Mononuclear cell (primary cell): ENCODE measurements around the gene OLFM2. TPM values are rescaled to one million over a fixed set of nuclear protein-coding genes. Genes with fewer than 3 reads are reported as not detected.
A peak's percentile ranks its signal among the peaks of the same experiment; 100 is the strongest.

Experiments used
- H3K27me3 ChIP-seq: 2 replicates; pipeline ENCODE4 v1.6.0; 2011; ENCODE audit warnings: low read length, control low read depth; ENCODE audit not compliant: insufficient read depth
- H3K4me1 ChIP-seq: 2 replicates; pipeline ENCODE4 v1.5.1; 2011; ENCODE audit warnings: mild to moderate bottlenecking, low read length, control low read depth; ENCODE audit not compliant: insufficient read depth
- H3K4me3 ChIP-seq: 2 replicates; pipeline ENCODE4 v1.5.1; 2011; ENCODE audit warnings: mild to moderate bottlenecking, low read length, moderate library complexity
- H3K9me3 ChIP-seq: 2 replicates; pipeline ENCODE4 v1.5.1; 2011; ENCODE audit warnings: low read depth, mild to moderate bottlenecking, control low read depth, low read length
- total RNA-seq: library from RNA; depleted of rRNA; stranded (reverse); fragments of >200 nt; gene quantifications from one replicate; pipeline ENCODE4 v1.2.3, GENCODE V29; 2012

The OLFM2 gene
- total RNA-seq, 1 donor, result 1.3 TPM

- no peaks in the 10 kb centered on the region for H3K9me3 ChIP-seq
- H3K4me3 ChIP-seq, result peak overlapping the region; percentile 35
- H3K4me1 ChIP-seq, result peaks cover 21% of the 10 kb centered on the region
- no peaks in the 10 kb centered on the region for H3K27me3 ChIP-seq
These were observed 116.8 kb downstream of the OLFM2 start for GRCh38 chr19:9819596-9819909.

GRCh38 chr19:9818734-9819595, 117.3 kb downstream of the OLFM2 start, which contains the start of gene FBXL12:
Gene FBXL12, minus strand, starts transcription at chr19:9819079. Its CDS starts 266 bp downstream, at chr19:9818813.
- Histone ChIP-seq H3K4me3 (peak within 1 kb of the TSS; percentile 97), H3K9me3 (no peaks in the 10 kb centered on the region), H3K4me1 (peaks cover 21% of the 10 kb centered on the region), H3K27me3 (no peaks in the 10 kb centered on the region)

GRCh38 chr19:9818175-9818733, 118.1 kb downstream of the OLFM2 start:
- H3K4me1 ChIP-seq, result peaks cover 21% of the 10 kb centered on the region
- no peaks in the 10 kb centered on the region for H3K9me3 ChIP-seq
- peak overlapping the region; percentile 97 for H3K4me3 ChIP-seq
- no peaks in the 10 kb centered on the region for H3K27me3 ChIP-seq

GRCh38 chr19:9811139-9811538, 125.2 kb downstream of the OLFM2 start:
- Histone ChIP-seq H3K27me3 (no peaks in the 10 kb centered on the region), H3K9me3 (no peaks in the 10 kb centered on the region), H3K4me3 (no peak overlapping the region), H3K4me1 (peaks cover 19% of the 10 kb centered on the region)

GRCh38 chr19:9808855-9809824, 127.2 kb downstream of the OLFM2 start:
- H3K4me1 ChIP-seq, result peaks cover 19% of the 10 kb centered on the region
- H3K4me3 ChIP-seq, result no peak overlapping the region
- no peaks in the 10 kb centered on the region for H3K27me3 ChIP-seq
- no peaks in the 10 kb centered on the region for H3K9me3 ChIP-seq

GRCh38 chr19:9806803-9807202, 129.5 kb downstream of the OLFM2 start:
- H3K27me3 ChIP-seq, result no peaks in the 10 kb centered on the region
- no peaks in the 10 kb centered on the region for H3K9me3 ChIP-seq
- no peak overlapping the region for H3K4me3 ChIP-seq
- H3K4me1 ChIP-seq, result peaks cover 19% of the 10 kb centered on the region

Other genes starting within 250 kb of the OLFM2 start
- 4.8 TPM for gene ZNF846, start 167.8 kb downstream of the OLFM2 start, total RNA-seq
- 17.1 TPM for gene FBXL12, start 117.4 kb downstream of the OLFM2 start, total RNA-seq
- gene UBL5, start 108.6 kb downstream of the OLFM2 start, total RNA-seq, result 75.8 TPM
- gene PIN1, start 101.2 kb downstream of the OLFM2 start, total RNA-seq, result 44.7 TPM
- gene COL5A3, start 74.0 kb upstream of the OLFM2 start, total RNA-seq, result 1.0 TPM
- 0.10 TPM for gene RDH8, start 77.0 kb upstream of the OLFM2 start, total RNA-seq
- 28.0 TPM for gene SHFL, start 149.8 kb upstream of the OLFM2 start, total RNA-seq
- 0.63 TPM for gene ANGPTL6, start 166.2 kb upstream of the OLFM2 start, total RNA-seq
- gene PPAN, start 169.8 kb upstream of the OLFM2 start, total RNA-seq, result 31.6 TPM
- gene P2RY11, start 175.2 kb upstream of the OLFM2 start, total RNA-seq, result 8.3 TPM
- 286 TPM for gene EIF3G, start 183.4 kb upstream of the OLFM2 start, total RNA-seq